GM12878 (cell line): Measurements from ENCODE around the gene SLCO4A1. TPM values are rescaled to one million over a fixed set of nuclear protein-coding genes. Genes with fewer than 3 reads are reported as not detected.

Experiments used
- ATAC-seq: fragments of 200-7000 bp; cut with Tn5 transposase; 3 replicates; pipeline ENCODE4 v1.9.1; 2020; ENCODE audit warnings: mild to moderate bottlenecking, moderate library complexity
- BruUV-seq: library from RNA; stranded (reverse); fragments of 400-500 nt; replicated peaks from 2 replicates; lab custom pipeline; 2021; lab: Mats Ljungman, UMichigan
- CTCF ChIA-PET: fragments of 300-600 bp; sonication (Branson Sonifier 250); formaldehyde crosslinking; extraction: SDS; loops from one replicate; lab custom pipeline; 2021; ENCODE audit warnings: inconsistent platforms; lab: Yijun Ruan, JAX
- POLR2A ChIA-PET: fragments of 350-600 bp; formaldehyde crosslinking; extraction: SDS; loops from one replicate; lab custom pipeline; 2021; ENCODE audit warnings: inconsistent platforms; lab: Charles Lee
- RAD21 ChIA-PET: fragments of 300-600 bp; sonication (Branson Sonifier 250); formaldehyde crosslinking; loops from one replicate; lab custom pipeline; 2023; ENCODE audit warnings: antibody characterized with exemption; ENCODE audit not compliant: unreplicated experiment; lab: Charles Lee
- SMC1A ChIA-PET: fragments of 300-600 bp; sonication (Branson Sonifier 250); formaldehyde crosslinking; loops from one replicate; lab custom pipeline; 2023; ENCODE audit not compliant: unreplicated experiment, uncharacterized antibody; lab: Charles Lee
- DNase-seq: peaks from one replicate; pipeline ENCODE4 v3.0.0-alpha.2; 2011; ENCODE audit warnings: low read depth, low spot score
- FAIRE-seq: peaks from 3 replicates; lab custom pipeline; 2011; peaks lifted over from hg19 to GRCh38; lab: Jason Lieb, UNC
- H2AFZ ChIP-seq: 2 replicates; pipeline ENCODE4 v1.6.0; 2011; ENCODE audit warnings: low read depth, low read length, control low read depth; ENCODE audit not compliant: control insufficient read depth
- H3K27ac ChIP-seq: 2 replicates; pipeline ENCODE4 v1.5.1; 2011; ENCODE audit warnings: control low read depth; ENCODE audit not compliant: control insufficient read depth, insufficient read depth
- H3K27me3 ChIP-seq, 2 experiments: replicated peaks in 1 of 2; 2 replicates each; pipeline versions ENCODE4 v1.6.0 to v1.6.1; 2011; ENCODE audit warnings: low read length in 1 of 2; ENCODE audit not compliant: control insufficient read depth in 2 of 2, insufficient read depth in 2 of 2
- H3K36me3 ChIP-seq, 2 experiments: 2 replicates each; pipeline ENCODE4 v1.5.1; 2011; ENCODE audit warnings: low read length in 1 of 2; ENCODE audit not compliant: control insufficient read depth in 2 of 2, insufficient read depth in 2 of 2
- H3K4me1 ChIP-seq: 2 replicates; pipeline ENCODE4 v1.6.1; 2011; ENCODE audit warnings: mild to moderate bottlenecking, low read length, moderate library complexity, mixed read lengths; ENCODE audit not compliant: control insufficient read depth, insufficient read depth
- H3K4me2 ChIP-seq: 2 replicates; pipeline ENCODE4 v1.6.0; 2011; ENCODE audit warnings: control low read depth; ENCODE audit not compliant: control insufficient read depth, insufficient read depth
- H3K4me3 ChIP-seq: fragments of 200-600 bp; sonication (generic); 2 replicates; pipeline ENCODE4 v1.5.1; 2016
- H3K79me2 ChIP-seq: 2 replicates; pipeline ENCODE4 v1.6.0; 2011; ENCODE audit warnings: low read length; ENCODE audit not compliant: control insufficient read depth, insufficient read depth
- H3K9ac ChIP-seq: 2 replicates; pipeline ENCODE4 v1.8.0; 2011; ENCODE audit warnings: low read length, control low read depth, mixed read lengths; ENCODE audit not compliant: control insufficient read depth, insufficient read depth
- H3K9me3 ChIP-seq: replicated peaks from 3 replicates; pipeline ENCODE4 v1.5.1; 2011; ENCODE audit warnings: mild to moderate bottlenecking, low read length; ENCODE audit not compliant: control insufficient read depth, insufficient read depth
- H4K20me1 ChIP-seq: 2 replicates; pipeline ENCODE4 v1.6.0; 2011; ENCODE audit not compliant: control insufficient read depth, insufficient read depth
- JUND ChIP-seq: IDR thresholded peaks from 2 replicates; pipeline ENCODE4 v1.6.1; 2012; ENCODE audit warnings: low read depth, mild to moderate bottlenecking, low read length, improper control_type of control experiment, moderate library complexity
- NBN ChIP-seq: fragments of 450-650 bp; IDR thresholded peaks from 2 replicates; pipeline ENCODE4 v1.6.1; 2016
- NFYB ChIP-seq: IDR thresholded peaks from 2 replicates; pipeline ENCODE4 v1.6.1; 2011; ENCODE audit warnings: low read depth, mild to moderate bottlenecking, low read length, improper control_type of control experiment, moderate library complexity; ENCODE audit not compliant: insufficient read depth
- ZBTB33 ChIP-seq: fragments of 450-650 bp; IDR thresholded peaks from 2 replicates; pipeline ENCODE4 v1.6.1; 2017; ENCODE audit warnings: mild to moderate bottlenecking
- WGBS: methylation state at CpG from one replicate; pipeline ENCODE4 v1.1.6; 2016; ENCODE audit warnings: low lambda C conversion rate; ENCODE audit not compliant: insufficient replicate concordance, insufficient coverage; ENCODE audit errors: missing lambda C conversion rate; 5-methylcytosine and 5-hydroxymethylcytosine counted together
- in situ Hi-C: fragments of 300-500 bp; cut with MboI; formaldehyde crosslinking; loops from 9 replicates; pipeline ENCODE4 v1.14.3; 2018; ENCODE audit warnings: mixed read lengths
- intact Hi-C: fragments of 100-400 bp; cut with micrococcal nuclease; formaldehyde crosslinking; loops from one replicate; pipeline ENCODE4 v1.14.2; 2022; ENCODE audit not compliant: unreplicated experiment
- polyA plus RNA-seq, 11 experiments: library from polyadenylated mRNA; depleted of rRNA in 4 of 11; unstranded in 6 of 11; stranded (reverse) in 5 of 11; fragments of >200 nt; fragmentation: Nextera tagmentation in 4 of 11; fragmentation: Illumina TruSeq in 1 of 11; extraction: Ambion mirVana in 4 of 11; extraction: Trizol in 1 of 11; gene quantifications; 1 replicate in 1 of 11; 2 replicates in 10 of 11; pipeline versions ENCODE4 v1.2.1 to v1.2.3, GENCODE V29; 2011 to 2016; ENCODE audit warnings: inconsistent platforms in 2 of 11, missing spikeins in 2 of 11, low read depth in 1 of 11
- total RNA-seq, 4 experiments: library from RNA; depleted of rRNA in 3 of 4; stranded (reverse); fragments of >200 nt in 3 of 4; fragmentation: Illumina TruSeq in 1 of 4; extraction: Trizol in 1 of 4; gene quantifications; 2 replicates each; pipeline versions ENCODE4 v1.2.1 to v1.2.3, GENCODE V29; 2013 to 2021
- TF ChIP-seq, protein P1 (sequence below): fragments of 450-650 bp; IDR thresholded peaks from 2 replicates; pipeline ENCODE4 v1.6.1; 2017; ENCODE audit warnings: borderline replicate concordance

Gene SLCO4A1
- total and polyA plus RNA-seq, 10 of the 15 experiments (the other 5 are each of a cell fraction or from before 2014, with no cell fraction given): 2.1 to 30.7 (median 12.0) TPM

DNA sequence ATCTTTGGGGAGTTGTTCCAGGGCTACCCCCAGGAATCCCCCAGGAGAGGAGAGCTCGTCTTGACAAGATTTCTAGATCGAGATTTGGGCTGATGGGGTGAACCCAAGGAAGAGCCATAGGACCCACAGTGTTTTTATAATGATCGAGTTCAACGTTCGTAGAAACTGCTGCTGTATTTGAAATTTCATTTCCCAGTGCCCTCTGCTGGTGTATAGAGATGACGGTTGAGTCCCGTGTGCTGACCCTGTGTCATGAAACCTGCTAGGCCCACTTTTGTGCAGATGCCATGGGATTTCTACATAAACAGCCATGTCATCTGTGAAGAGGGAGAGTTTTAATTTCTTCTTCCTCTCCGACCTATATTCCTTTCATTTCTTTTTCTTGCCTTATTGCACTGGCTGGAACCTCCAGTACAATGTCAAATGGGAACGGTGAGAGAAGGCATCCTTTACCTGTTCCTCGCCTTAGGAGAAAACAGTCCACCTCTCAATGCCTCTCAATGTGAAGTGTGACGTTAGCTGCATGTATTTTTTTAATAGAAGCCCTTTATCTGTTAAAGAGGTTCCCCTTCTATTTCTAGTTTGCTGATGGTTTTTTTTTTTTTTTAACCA is 37.8 kb downstream of the SLCO4A1 start:
- FAIRE-seq (no peak), ATAC-seq (no peak), DNase-seq (no peak)
- Histone ChIP-seq H3K27me3 (no peaks in the 10 kb centered on the region), H3K27ac (no peak overlapping the region), H3K79me2 (no peaks in the 10 kb centered on the region), H3K36me3 (no peaks in the 10 kb centered on the region), H3K9ac (no peak overlapping the region), H3K4me1 (no peaks in the 10 kb centered on the region; the same call in 1 of the 2 replicates), H2AFZ (no peak overlapping the region), H4K20me1 (no peaks in the 10 kb centered on the region), H3K4me2 (no peak overlapping the region), H3K4me3 (no peak overlapping the region), H3K9me3 (no peaks in the 10 kb centered on the region; the same call in 2 of the 3 replicates)
- in situ Hi-C loops (no loop called here), intact Hi-C loops (no loop called here)
- CTCF ChIA-PET: interaction anchor here (1.3 kb wide), 1 partner anchor 111 kb away, joined by 4 read pairs; no protein-coding TSS in a partner anchor
- POLR2A ChIA-PET: no interaction called here
- BruUV-seq: no TSS peak
- RAD21 ChIA-PET: no interaction called here
- SMC1A ChIA-PET: interaction anchor here (0.6 to 0.8 kb wide), 2 partner anchors 103 to 242 kb away, joined by 3 read pairs; no protein-coding TSS in a partner anchor
- TF ChIP-seq, protein P1, sequence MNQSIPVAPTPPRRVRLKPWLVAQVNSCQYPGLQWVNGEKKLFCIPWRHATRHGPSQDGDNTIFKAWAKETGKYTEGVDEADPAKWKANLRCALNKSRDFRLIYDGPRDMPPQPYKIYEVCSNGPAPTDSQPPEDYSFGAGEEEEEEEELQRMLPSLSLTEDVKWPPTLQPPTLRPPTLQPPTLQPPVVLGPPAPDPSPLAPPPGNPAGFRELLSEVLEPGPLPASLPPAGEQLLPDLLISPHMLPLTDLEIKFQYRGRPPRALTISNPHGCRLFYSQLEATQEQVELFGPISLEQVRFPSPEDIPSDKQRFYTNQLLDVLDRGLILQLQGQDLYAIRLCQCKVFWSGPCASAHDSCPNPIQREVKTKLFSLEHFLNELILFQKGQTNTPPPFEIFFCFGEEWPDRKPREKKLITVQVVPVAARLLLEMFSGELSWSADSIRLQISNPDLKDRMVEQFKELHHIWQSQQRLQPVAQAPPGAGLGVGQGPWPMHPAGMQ: no peak
- no peak for TF ChIP-seq JUND
- TF ChIP-seq NBN: no peak
- TF ChIP-seq NFYB: no peak
- no peak for TF ChIP-seq ZBTB33
- 76% methylated on average over 11 of the region's 11 CpGs for WGBS
